Limb (tissue), 2 donors: ENCODE data around the gene GALNT15.

ENCODE experiments used
- DNase-seq, 2 donors: peaks; one replicate each; pipeline ENCODE4 v3.0.0-alpha.2; 2016; ENCODE audit errors: extremely low spot score in 2 of 2

Gene GALNT15

DNA sequence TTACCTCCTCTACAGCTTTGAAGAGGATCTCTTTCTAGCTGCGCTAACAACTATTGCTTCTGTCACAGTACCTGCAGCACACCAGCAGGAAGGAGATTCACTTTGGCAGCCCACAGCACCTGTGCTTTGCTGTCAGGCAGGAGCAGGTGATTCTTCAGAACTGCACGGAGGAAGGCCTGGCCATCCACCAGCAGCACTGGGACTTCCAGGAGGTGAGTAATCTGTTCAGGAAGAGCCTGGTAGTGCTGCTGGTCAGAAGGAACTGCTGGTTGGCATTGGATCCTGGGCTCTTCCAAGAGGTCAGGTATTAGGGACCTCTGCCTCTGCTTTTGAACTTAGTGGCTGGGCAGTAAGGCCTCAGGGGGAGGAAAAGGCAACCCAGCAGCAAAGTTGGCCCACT is 48.1 kb downstream of the GALNT15 start:
- no peak for DNase-seq

DNA sequence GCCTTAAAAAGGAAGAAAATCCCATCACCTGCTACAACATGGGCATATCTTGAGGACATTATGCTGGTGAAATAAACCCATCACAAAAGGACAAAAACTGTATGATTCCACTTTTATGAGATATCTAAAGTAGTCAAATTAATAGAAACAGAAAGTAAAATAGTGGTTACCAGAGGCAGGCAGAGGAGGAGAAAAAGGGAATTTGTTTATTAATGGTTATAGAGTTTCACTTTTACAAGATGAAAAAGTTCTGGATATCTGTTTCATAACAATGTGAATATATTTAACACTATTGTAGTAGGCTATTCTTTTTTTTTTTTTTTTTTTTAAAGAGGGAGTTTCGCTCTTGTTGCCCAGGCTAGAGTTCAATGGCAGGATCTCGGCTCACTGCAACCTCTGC is 49.8 kb downstream of the GALNT15 start:
- no peak for DNase-seq

DNA sequence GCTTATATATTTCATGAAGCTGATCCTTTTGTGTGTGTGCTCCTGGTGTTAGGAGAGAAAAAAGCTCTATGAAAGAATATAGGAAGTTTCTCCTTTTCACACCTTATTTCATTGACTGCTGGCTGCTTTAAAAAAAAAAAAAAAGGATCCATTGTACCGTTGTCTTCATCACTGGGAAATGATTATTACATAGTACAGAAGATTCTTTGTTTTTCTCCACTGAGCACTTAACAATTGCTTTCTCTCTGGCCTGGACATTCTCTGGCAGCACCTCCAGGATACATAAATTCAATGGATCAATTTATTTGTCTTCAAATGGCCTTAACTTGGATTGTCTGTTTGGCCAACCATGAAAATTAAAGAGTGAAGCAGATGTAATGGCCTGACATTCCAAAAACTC is 53.1 kb downstream of the GALNT15 start:
- no peak for DNase-seq

DNA sequence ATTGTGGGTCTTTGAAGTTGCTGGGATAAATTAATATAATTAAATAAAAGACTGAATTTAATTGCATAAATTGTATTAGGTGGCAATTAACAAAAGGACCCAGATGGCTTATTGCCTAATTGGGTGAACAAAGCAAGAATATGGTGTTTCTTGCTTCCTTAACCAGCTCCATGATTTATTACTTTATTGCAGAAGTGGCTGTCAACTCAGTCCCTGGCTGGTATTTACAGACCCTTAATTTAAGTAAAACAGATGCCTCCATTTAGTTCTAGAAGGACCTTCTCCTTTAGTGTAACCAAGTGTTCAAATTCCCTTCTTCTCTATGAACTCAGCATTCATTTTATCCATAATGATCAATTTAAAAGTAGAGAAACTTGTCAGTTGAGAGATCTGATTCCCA is 55.2 kb downstream of the GALNT15 start:
- DNase-seq = no peak

GRCh38 chr3:16231983-16232382 is 57.5 kb downstream of the GALNT15 start:
- DNase-seq = no peak

- no peak for DNase-seq
Measured at GRCh38 chr3:16233806-16234205, 59.3 kb downstream of the GALNT15 start.

DNA sequence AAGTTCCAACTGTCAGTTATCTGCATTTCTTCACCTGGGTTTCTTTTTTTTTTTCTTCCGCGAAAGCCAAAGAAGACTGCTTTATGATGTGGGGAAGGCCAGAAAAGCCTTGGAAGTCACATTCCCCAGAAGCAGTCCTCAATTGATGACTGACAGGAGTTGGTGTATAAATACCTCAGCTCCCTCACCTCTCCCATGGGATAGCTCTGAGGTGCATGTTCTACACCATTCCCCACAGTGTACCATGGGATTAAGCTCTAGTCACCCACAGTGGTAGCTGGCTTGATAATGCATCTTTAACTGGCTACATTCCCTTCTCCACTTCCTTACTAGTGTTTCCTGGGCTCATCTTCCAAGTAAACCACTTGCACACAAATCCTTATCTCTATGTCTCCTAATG is 59.8 kb downstream of the GALNT15 start:
- no peak for DNase-seq

- no peak for DNase-seq
Measured at GRCh38 chr3:16236030-16236639, 61.7 kb downstream of the GALNT15 start.

DNA sequence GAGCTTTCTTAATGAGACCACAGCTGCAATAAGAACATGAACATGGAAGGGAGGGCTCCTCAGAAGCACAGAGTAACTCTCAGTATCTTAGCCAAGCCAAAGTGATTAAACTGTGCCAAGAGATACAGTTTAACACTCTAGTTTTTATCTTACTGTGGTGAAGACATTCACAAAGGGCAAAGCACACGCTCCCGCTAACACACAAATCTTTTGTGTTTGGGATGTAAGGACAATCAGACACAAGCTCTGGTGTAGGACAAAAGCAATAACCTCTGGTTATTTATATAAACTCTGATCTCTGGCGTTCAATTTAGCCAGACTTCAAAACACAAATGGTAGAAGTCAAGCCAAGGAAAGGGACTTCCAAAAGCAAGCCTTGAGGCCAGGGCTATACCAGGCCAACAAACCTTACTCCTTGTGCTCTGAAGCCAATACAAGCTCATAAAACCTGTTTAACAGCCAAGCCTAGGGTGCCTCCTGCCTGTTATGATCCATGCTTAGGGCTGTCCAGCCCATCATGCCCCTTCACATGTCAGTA is 62.4 kb downstream of the GALNT15 start:
- no peak for DNase-seq

DNA sequence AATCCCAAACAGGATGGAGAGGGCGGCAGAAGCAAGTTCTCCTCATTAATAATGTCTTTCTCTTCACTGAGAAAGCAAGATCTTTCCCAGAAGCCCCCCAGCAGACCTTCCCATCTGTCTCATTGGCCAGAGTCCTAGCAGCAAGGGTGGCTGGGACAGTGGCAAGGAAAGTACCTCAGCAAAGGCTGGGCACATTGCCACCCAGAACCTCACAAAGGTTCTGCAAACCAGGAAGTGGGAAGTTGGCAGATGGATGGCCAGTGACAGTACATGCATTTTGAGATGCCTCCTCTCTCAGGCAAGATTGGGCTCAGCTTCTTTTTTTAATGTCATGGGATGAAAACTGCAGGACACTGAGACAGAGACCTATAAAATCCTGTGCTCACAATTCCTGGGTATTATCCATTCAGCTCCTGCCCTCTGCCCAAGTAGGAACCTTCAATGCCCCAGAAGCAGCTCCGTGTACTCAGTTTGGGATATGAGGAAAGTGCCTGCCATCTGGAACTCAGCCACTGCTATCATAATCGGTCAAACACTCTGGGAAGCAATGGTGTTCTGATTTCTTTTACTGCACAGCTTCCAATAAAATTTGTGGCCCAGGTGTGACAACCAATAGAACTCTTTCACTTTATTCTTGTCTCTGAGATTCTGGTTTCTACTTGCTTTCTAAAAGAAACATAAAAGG is 64.7 kb downstream of the GALNT15 start:
- DNase-seq = no peak

DNA sequence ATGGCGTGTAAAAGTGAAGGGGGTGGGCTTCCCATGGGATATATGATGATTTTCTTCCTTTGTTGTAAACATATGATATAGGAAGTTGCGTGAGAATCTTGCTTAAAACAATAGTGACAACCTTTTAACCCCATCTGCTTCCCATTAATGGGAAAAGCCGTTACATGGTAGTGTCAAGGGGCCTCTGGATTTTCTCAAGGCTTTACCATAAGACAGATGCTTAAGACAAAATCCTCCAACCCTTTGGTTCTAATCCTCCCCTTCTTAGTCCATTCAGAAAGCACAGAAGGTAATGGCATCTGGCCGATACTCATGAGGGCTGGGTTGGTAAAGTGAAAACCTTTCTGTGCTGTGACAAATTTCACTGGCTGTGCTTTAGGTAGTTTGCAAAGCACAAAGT is 65.3 kb downstream of the GALNT15 start:
- peak in 1 of 2 donors; percentile 27 for DNase-seq

- DNase-seq = no peak
Measured at GRCh38 chr3:16240229-16241023, 65.9 kb downstream of the GALNT15 start.

DNA sequence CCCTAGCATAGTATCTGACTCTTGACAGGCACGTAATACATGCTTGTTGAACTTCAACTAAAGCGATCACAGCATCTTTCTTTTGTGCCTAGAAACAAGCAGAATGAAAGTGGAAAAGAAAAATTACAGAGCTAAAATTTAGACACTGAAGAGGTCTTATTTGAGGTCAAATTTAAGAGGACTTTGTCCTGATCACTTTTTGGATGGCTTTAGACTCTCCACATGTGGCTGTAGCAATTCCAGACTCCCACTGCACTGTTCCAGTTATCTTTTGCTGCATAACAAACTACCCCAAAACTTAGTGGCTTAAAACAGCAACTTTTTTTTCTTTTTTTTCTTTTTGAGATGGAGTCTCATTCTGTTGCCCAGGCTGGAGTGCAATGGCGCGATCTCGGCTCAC is 66.7 kb downstream of the GALNT15 start:
- DNase-seq = no peak

DNA sequence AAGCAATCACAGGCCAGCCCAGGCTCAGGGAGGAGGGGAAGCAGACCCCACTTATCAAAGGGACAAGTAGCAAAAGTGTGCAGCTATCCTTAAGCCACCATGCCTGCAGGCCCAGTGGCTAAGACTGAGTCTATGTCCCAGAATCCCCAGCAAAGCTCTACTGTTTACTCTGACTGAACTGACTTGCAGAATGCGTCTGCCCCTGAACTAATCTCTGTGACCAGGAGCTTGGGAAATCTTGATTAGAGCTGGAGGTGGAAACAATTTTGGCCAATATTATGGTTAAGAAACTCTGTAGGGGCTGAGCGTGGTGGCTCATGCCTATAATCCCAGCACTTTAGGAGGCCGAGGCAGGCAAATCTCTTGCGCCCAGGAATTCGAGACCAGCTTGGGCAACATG is 67.7 kb downstream of the GALNT15 start:
- DNase-seq = no peak

- no peak for DNase-seq
Measured at GRCh38 chr3:16243706-16244490, 69.4 kb downstream of the GALNT15 start.

DNA sequence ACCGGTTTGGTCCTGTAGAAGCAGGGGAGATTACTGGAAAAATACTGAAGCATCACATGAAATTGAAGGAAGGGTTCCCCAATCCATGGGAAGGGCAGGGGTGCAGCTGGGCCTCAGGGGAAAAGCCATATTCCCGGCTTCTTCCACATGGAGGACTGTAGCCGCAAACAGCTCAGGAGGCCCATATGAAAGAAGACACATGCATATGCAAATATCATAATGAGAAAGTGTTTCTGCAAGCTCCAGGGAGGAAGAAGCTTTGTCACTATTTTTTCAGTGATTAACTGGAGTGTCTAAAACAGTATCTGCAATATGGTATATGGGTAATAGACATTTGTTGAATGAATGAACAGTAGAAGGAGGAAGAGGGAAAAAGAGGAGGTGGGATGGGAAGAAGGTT is 71.1 kb downstream of the GALNT15 start:
- no peak for DNase-seq

GRCh38 chr3:16247282-16248061 is 73.0 kb downstream of the GALNT15 start:
- peak; percentile 84 to 90 for DNase-seq

DNA sequence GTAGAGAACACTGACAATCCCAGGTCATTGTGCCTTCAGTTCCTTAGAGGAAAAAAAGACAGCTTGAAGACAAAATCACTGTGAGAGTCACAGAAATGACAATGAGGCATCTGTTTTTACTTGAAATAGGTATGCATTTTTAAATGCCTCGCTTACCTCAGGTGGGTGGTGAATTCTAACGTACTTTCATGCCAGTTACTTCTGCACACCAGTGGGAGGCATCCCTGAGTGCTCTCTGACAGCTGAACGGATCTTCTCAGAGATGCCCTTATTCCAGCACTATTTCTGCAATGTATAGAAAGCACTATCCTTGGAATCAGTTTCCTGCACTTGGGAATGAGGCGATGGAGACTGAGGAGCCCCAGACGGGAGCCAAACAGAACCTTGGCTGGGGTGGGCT is 74.1 kb downstream of the GALNT15 start:
- no peak for DNase-seq

DNA sequence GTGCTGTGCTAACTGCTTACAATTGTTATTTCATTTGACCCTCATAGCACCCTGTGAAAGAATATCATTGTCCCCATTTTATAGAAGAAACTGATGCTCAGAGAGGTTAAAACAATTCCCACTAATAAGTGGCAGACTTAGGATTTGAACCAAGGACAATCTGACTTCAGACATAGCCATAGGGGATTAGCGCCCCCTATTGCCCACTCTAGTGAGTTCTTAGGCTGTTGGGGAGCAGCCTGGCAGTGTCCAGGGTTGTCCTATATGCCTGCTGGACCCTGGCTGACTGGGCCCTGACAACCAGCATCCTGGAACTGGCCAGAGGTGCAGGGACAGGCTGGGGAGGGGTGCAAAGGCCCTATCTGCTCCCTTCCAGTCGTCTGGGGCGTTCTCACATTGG is 74.9 kb downstream of the GALNT15 start:
- DNase-seq = no peak

- DNase-seq = no peak
Measured at GRCh38 chr3:16249886-16250285, 75.4 kb downstream of the GALNT15 start.
